Measurements from ENCODE around the gene PARP1. TPM values are rescaled to one million over a fixed set of nuclear protein-coding genes. Genes with fewer than 3 reads are reported as not detected.

The PARP1 gene
- total RNA-seq, 1 donor from 2014 or later = 190 TPM

GRCh38 chr1:226449823-226450222, 41.9 kb upstream of the PARP1 start:
- no peak overlapping the region for H3K4me3 ChIP-seq (ENCODE audit: low read depth, low read length)
- DNase-seq (ENCODE audit: low read depth) = no peak
- no peak for TF ChIP-seq CTCF (conservative IDR thresholded peaks at IDR 0.05; ENCODE audit: low read depth, low read length)

- no peak for DNase-seq (ENCODE audit: low read depth)
- no peak for TF ChIP-seq CTCF (conservative IDR thresholded peaks at IDR 0.05; ENCODE audit: low read depth, low read length)
- no peak overlapping the region for H3K4me3 ChIP-seq (ENCODE audit: low read depth, low read length)
Observed at GRCh38 chr1:226447932-226448665, 40.2 kb upstream of the PARP1 start.

- no peak for TF ChIP-seq CTCF (conservative IDR thresholded peaks at IDR 0.05; ENCODE audit: low read depth, low read length)
- no peak for DNase-seq (ENCODE audit: low read depth)
- H3K4me3 ChIP-seq (ENCODE audit: low read depth, low read length) = no peak overlapping the region
Observed at GRCh38 chr1:226446094-226446493, 38.2 kb upstream of the PARP1 start.

- no peak for TF ChIP-seq CTCF (conservative IDR thresholded peaks at IDR 0.05; ENCODE audit: low read depth, low read length)
- no peak overlapping the region for H3K4me3 ChIP-seq (ENCODE audit: low read depth, low read length)
- DNase-seq (ENCODE audit: low read depth) = no peak
Observed at GRCh38 chr1:226444901-226445300, 37.0 kb upstream of the PARP1 start.

GRCh38 chr1:226443439-226443838, 35.5 kb upstream of the PARP1 start:
- DNase-seq (ENCODE audit: low read depth) = peak; percentile 39
- H3K4me3 ChIP-seq (ENCODE audit: low read depth, low read length) = no peak overlapping the region
- no peak for TF ChIP-seq CTCF (conservative IDR thresholded peaks at IDR 0.05; ENCODE audit: low read depth, low read length)

- H3K4me3 ChIP-seq (ENCODE audit: low read depth, low read length) = no peak overlapping the region
- DNase-seq (ENCODE audit: low read depth) = no peak
- TF ChIP-seq CTCF (conservative IDR thresholded peaks at IDR 0.05; ENCODE audit: low read depth, low read length) = no peak
Observed at GRCh38 chr1:226443033-226443432, 35.1 kb upstream of the PARP1 start.

GRCh38 chr1:226441629-226442028, 33.7 kb upstream of the PARP1 start:
- no peak for TF ChIP-seq CTCF (conservative IDR thresholded peaks at IDR 0.05; ENCODE audit: low read depth, low read length)
- H3K4me3 ChIP-seq (ENCODE audit: low read depth, low read length) = no peak overlapping the region
- DNase-seq (ENCODE audit: low read depth) = no peak

Measured in epithelial cell of proximal tubule (primary cell).